Skeletal muscle satellite cell (primary cell): ENCODE data around the gene CCT6B.

Experiments
- H3K27me3 ChIP-seq: 2 replicates; pipeline ENCODE4 v1.7.0; 2013; ENCODE audit warnings: low read length; ENCODE audit not compliant: control insufficient read depth, insufficient read depth
- H3K36me3 ChIP-seq: 2 replicates; pipeline ENCODE4 v1.7.0; 2013; ENCODE audit warnings: mild to moderate bottlenecking, control low read depth, low read length; ENCODE audit not compliant: insufficient read depth
- H3K4me1 ChIP-seq: 2 replicates; pipeline ENCODE4 v1.7.0; 2013; ENCODE audit warnings: low read length; ENCODE audit not compliant: control insufficient read depth, insufficient read depth
- H3K4me2 ChIP-seq: 2 replicates; pipeline ENCODE4 v1.7.0; 2013; ENCODE audit warnings: mild to moderate bottlenecking, low read length
- H3K4me3 ChIP-seq: 2 replicates; pipeline ENCODE4 v1.7.0; 2013; ENCODE audit warnings: low read length
- H3K9ac ChIP-seq: 2 replicates; pipeline ENCODE4 v1.7.0; 2013; ENCODE audit warnings: mild to moderate bottlenecking, low read depth, low read length, moderate library complexity
- H3K9me3 ChIP-seq: replicated peaks from 2 replicates; pipeline ENCODE4 v1.7.0; 2013; ENCODE audit warnings: mild to moderate bottlenecking, control low read depth, low read length

The CCT6B gene

DNA sequence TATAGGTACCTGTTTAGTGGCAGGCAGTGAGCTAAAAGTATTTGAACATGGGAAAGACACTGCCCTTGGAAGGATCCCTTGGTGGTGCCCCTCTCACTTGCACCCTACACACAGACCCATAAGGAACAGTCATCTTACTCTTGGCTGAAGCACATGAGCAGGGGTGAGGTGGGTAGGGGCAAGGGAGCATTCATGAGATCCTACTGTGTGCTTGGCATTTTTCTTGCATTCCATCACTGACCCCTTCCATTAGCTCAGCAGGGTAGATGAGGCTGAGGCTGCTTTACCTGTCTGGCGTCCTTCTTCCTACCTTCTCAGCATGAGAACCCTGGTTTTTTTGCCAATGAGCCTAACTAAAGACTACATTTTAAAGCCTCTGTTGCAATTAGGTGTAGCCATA is 48.3 kb downstream of the CCT6B start:
- H3K4me1 ChIP-seq, result no peaks in the 10 kb centered on the region
- no peaks in the 10 kb centered on the region for H3K27me3 ChIP-seq
- no peak overlapping the region for H3K4me3 ChIP-seq
- H3K9me3 ChIP-seq, result no peaks in the 10 kb centered on the region
- H3K4me2 ChIP-seq, result no peak overlapping the region
- no peaks in the 10 kb centered on the region for H3K36me3 ChIP-seq
- no peak overlapping the region for H3K9ac ChIP-seq

DNA sequence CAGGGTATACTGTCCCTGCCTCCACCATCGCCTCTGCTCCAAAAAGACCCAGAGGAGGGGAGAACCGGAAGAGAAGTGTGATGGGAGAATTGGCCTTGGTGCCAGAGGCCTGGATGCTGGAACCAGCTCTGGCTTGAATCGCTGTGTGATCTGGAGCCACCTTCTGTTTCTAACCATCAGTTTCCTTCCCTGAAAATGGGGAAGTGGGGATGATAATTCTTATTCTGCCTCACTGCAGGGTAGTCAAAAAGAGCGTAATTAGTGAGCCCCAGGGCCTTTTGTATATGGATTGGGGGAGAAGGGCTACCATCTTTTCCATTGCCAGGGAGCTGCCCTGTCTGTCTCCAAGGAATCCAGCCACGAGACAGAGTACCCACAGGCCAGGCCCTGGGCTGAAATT is 52.2 kb downstream of the CCT6B start:
- Histone ChIP-seq H3K9me3 (no peaks in the 10 kb centered on the region), H3K4me1 (no peaks in the 10 kb centered on the region), H3K4me3 (no peak overlapping the region), H3K27me3 (no peaks in the 10 kb centered on the region), H3K36me3 (no peaks in the 10 kb centered on the region), H3K4me2 (no peak overlapping the region), H3K9ac (no peak overlapping the region)

DNA sequence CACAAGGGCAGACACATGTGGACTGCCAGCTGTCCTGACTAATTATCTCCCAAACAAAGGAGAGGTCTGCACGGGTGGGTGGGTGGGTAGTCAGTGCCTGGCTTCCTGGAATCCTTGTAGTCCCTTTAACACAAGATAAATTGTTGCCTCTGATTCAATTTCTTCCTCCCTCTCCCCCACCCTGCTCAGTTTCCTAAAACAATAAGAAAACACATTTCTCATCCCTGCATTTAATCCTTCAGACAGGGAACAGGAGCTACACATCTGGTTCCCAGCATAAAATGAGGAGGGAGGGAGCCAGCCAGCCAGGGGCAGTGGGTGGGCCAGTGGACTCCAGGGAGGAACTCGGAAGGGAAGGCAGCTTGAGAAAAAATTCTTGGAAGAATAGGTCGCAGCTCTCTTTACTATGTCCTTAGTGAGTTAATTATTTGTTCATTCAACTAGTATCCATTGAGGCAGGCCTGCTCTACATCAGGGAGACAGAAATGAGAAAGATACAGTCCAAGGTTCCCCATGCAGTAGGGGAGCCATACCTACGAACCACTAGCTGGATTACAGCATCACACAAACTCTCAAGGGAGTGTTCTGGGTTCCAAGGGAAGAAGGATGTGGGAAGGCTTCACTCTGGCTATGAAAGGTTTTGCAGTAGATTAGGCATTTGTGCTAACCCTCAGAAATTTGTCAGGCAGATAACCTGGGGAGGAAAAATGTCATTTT is 58.3 kb downstream of the CCT6B start:
- H3K36me3 ChIP-seq, result no peaks in the 10 kb centered on the region
- no peak overlapping the region for H3K4me2 ChIP-seq
- no peak overlapping the region for H3K4me3 ChIP-seq
- no peaks in the 10 kb centered on the region for H3K9me3 ChIP-seq
- no peak overlapping the region for H3K9ac ChIP-seq
- H3K4me1 ChIP-seq, result no peaks in the 10 kb centered on the region
- H3K27me3 ChIP-seq, result no peaks in the 10 kb centered on the region

DNA sequence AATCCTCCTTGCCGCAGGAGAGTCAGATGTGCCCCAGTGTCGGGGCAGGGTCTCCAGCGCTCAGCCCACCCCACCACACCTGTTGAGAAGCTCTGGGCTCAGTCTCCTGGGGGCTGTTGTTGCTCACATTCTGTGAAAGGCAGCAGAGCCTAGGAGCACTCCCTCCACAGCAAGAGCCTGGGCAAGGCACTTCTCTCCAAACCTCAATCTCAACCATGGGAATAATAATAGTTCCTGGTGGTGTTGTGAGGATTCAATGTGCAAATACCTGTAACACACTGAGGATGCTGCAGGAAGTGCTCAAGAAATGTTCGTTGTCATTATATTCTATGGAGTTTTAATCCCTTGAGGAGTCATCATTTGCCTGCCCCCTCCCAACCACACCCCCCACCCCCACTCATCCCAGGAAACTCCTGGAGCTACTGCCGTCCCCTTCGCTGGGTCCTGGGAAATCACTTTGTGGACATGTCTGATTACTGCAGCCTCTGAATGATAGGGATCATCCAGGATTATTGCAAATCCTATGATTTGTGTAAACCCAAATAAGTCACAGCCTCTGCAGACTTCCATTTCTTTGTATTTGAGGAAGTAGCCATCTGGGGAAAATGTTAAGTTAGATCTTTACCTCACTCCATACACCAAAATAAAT is 61.5 kb downstream of the CCT6B start:
- Histone ChIP-seq H3K27me3 (no peaks in the 10 kb centered on the region), H3K4me3 (no peak overlapping the region), H3K9ac (no peak overlapping the region), H3K4me2 (no peak overlapping the region), H3K9me3 (no peaks in the 10 kb centered on the region), H3K36me3 (no peaks in the 10 kb centered on the region), H3K4me1 (no peaks in the 10 kb centered on the region)

DNA sequence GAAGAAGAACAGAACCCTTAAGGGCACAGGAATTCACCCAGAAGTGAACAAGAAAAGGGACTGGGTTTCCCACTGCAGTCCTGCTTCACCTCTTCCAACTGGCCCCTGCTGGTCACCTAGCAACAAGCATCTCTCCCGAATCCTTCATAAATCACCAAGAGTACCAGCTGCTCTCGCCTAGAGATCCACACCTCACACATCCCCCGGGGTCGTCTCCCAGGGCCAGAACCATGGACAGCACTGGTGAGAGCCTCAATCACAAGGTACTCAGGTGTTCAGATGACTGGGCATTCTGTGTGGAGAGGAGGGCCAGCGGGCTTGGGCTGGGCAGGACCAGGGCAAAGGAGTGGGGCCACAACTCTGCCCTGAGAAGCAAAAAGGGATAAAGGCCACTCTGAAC is 65.9 kb downstream of the CCT6B start:
- Histone ChIP-seq H3K9ac (no peak overlapping the region), H3K4me2 (no peak overlapping the region), H3K9me3 (no peaks in the 10 kb centered on the region), H3K27me3 (peaks cover 2% of the 10 kb centered on the region), H3K4me1 (no peaks in the 10 kb centered on the region), H3K4me3 (no peak overlapping the region), H3K36me3 (no peaks in the 10 kb centered on the region)

DNA sequence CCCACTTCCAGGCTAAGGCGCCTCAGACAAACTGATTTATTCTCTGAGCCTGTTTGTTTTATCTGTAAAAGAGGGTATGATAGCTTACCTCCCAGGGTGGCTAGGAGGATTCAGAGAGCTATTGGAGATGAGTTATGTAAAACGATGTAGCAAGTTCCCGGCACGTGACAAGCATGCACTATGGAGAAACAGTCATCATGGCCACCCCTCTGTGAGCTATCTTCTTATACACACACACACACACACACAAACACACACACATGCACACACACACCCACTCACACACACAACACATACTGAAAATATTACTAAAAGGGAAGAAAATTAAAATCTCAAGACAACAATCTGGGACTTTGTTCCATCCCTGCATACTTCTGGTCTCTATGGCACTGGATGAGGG is 66.3 kb downstream of the CCT6B start:
- Histone ChIP-seq H3K9ac (no peak overlapping the region), H3K4me3 (no peak overlapping the region), H3K4me2 (no peak overlapping the region), H3K9me3 (no peaks in the 10 kb centered on the region), H3K4me1 (no peaks in the 10 kb centered on the region), H3K36me3 (no peaks in the 10 kb centered on the region), H3K27me3 (peaks cover 2% of the 10 kb centered on the region)

DNA sequence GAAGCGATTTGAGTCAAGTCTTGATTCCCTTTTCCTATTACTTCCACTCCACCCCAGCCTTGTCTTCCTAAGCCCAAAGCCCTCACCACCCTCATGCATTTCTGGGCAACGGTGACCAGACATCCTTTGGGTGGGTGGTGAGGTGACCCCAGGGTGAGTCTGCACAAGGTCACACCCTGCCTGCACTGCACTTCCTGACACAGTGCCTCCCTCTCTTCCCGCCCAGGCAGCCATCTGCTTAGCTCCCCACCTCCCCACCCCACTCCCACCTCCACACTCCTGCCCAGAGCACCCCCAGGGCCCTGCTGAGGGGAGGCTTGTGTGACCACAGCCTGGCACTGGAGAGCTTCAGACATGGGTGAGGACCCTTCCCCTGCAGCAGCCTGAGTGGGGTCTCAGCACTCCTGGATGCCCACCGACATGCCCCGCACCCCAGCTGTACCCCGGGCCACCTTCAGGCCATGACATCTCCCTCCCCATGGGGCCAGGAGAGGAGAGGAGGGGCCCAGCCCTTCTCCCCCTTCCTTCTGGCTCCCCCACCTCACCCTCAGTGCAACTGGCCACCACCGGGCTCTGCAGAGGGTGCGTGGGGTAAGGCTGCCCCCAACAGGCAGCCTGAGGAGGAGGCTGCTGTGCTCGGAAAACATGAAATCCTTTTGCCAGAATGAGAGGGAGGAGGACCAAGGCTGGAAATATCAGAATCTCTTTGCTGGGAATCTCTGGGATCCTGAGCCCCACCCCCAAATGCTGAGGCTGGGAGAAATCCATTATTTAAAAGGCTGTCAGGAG is 68.6 kb downstream of the CCT6B start:
- Histone ChIP-seq H3K36me3 (no peaks in the 10 kb centered on the region), H3K4me2 (no peak overlapping the region), H3K4me1 (no peaks in the 10 kb centered on the region), H3K9ac (no peak overlapping the region), H3K9me3 (no peaks in the 10 kb centered on the region), H3K27me3 (peaks cover 2% of the 10 kb centered on the region), H3K4me3 (no peak overlapping the region)

DNA sequence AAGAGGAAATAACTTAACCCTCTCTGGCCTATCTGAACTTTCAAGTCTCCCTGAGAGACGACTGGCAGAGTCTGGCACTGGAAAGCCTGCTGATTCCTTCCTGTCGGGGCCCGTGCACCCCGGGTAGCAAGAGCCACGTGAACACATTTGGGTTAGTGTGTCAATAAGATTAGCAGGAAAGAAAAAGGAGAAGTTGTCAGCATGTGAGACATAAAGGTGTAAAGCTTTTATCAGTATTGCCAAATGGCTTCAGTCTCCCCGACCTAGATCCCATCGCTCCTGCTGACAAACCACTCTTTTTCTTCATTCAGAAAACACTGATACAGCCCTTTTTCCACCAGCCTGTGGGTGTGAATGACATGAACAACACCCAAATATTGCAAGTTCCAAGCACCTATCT is 74.4 kb downstream of the CCT6B start:
- H3K27me3 ChIP-seq, result peaks cover 4% of the 10 kb centered on the region
- H3K36me3 ChIP-seq, result no peaks in the 10 kb centered on the region
- no peak overlapping the region for H3K4me2 ChIP-seq
- H3K9me3 ChIP-seq, result no peaks in the 10 kb centered on the region
- no peak overlapping the region for H3K9ac ChIP-seq
- no peaks in the 10 kb centered on the region for H3K4me1 ChIP-seq
- H3K4me3 ChIP-seq, result no peak overlapping the region

DNA sequence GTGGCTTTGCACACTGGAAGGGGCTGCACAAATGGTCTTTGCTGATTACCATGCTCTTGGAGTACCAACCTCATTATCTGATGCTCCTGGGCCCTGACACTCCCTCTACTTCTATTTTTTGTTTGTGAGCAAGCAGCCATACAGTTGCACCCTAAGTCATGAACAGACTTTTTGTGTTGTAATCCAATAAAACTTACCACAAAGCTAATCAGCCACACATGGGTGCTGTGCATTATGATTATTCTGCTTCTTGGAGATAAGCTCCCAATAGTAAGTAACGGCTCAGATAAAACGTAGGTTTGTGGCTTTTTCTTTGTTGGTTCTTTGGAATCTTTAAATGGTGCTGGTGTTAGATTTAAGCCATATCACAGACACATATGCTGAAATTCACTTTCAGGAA is 76.2 kb downstream of the CCT6B start:
- Histone ChIP-seq H3K9me3 (no peaks in the 10 kb centered on the region), H3K4me2 (no peak overlapping the region)

DNA sequence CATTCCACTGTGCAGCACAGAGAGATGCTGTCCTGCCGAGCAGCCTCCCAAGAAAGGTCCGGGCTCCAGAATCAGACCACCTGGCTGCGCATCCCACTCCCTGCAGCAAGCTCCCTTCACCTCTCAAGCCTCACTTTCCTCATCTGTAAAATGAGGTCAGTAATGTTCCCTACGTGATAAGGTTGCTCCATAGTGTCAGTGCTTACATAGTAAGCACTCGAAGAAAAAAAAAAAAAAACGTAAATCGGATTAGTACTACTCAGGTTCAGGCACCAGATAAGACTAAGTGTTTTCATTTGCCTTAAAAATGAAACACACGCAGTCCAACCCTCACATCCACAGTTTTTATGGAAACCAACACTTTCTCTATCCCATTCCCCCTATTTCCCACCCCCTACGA is 76.7 kb downstream of the CCT6B start:
- no peaks in the 10 kb centered on the region for H3K9me3 ChIP-seq
- H3K4me2 ChIP-seq, result no peak overlapping the region
- H3K4me1 ChIP-seq, result no peaks in the 10 kb centered on the region
- H3K9ac ChIP-seq, result no peak overlapping the region
- no peak overlapping the region for H3K4me3 ChIP-seq
- peaks cover 3% of the 10 kb centered on the region for H3K27me3 ChIP-seq
- H3K36me3 ChIP-seq, result no peaks in the 10 kb centered on the region

More for the DNA sequence above, 76.2 kb downstream of the CCT6B start:
- no peak overlapping the region for H3K4me3 ChIP-seq
- no peaks in the 10 kb centered on the region for H3K4me1 ChIP-seq
- H3K36me3 ChIP-seq, result no peaks in the 10 kb centered on the region
- H3K9ac ChIP-seq, result no peak overlapping the region
- H3K27me3 ChIP-seq, result peaks cover 3% of the 10 kb centered on the region

DNA sequence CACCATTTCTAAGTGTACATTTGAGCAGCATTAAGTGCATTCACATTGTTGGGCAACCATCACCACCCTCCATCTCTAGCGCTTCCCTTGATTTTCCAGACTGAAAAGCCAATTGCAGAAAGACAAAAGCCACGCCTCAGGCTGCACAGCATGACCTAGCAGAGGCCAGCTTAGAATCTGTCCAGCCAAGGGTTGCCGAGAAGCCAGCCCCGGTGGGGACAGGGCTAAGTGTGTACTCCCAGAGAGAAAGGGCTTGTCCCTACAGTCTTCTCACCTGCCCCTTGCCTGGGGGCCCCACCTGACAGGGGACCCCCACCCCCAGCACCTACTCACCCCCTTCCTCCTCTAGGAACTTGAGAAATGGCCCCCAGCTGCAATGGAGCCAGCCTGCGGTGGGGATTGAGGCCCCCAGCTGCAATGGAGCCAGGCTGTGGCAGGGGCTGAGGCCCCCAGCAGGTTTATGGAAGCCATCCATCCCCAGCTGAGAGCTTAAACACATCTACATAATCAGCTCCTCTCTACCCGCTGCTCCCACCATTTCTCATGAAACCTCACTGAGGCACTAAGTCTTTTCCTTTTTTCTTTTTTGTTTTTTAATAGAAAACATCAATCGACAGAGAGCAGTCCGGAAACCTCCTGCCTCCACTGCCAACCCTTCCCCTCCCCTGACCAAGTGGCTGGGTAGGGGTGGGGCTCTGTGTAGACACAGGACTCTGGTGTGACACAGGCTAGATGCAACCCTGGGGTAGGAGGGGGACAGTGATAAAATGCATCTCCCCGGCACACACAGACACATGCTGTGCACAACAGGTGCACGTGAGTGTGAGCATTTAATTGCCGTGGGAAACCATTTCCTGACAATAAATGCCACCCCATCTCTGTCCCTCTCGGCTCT is 77.9 kb downstream of the CCT6B start:
- Histone ChIP-seq H3K4me1 (no peaks in the 10 kb centered on the region), H3K4me3 (no peak overlapping the region), H3K4me2 (no peak overlapping the region), H3K9ac (no peak overlapping the region), H3K36me3 (no peaks in the 10 kb centered on the region), H3K9me3 (no peaks in the 10 kb centered on the region), H3K27me3 (peaks cover 3% of the 10 kb centered on the region)
